GM21528 (cell line): ENCODE results near the gene BNC2.

ENCODE experiments used
- ATAC-seq: cut with Tn5 transposase; IDR thresholded peaks from one replicate; pipeline ENCODE4 v1.9.1; 2021; ENCODE audit warnings: mild to moderate bottlenecking, moderate library complexity; ENCODE audit not compliant: unreplicated experiment, low FRiP score

The BNC2 gene

DNA sequence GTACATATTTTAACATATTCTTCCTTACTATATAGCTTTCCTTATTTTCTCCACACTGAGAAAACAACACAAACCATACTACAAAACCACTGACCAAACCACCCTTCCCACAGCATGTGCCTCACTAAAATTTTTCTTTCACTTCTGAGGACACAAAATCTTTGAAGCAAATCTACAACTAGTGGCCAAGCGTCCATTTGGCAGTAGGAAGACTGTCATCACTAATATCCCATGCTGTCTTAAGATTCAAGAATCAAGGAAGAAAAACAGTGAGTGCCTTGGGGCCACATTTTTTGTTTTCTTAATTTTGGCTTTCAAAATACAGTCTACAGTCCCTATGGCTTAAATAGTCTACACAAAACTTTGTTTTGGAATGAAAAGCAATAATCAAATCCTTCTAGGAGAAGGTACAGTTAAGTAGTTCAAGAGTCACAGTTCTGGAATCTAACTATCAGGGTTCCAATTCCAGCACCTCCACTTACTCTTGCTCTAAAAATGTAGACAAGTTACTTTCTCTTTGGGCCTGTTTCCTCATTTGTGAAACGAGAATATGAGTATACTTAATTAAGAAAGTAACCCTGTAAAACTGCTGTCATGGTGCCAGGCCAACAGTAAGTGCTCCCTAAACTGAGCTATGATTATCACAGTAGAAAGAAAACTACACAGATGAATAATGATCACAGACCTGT, 227.9 kb downstream of the BNC2 start:
- no peak for ATAC-seq

DNA sequence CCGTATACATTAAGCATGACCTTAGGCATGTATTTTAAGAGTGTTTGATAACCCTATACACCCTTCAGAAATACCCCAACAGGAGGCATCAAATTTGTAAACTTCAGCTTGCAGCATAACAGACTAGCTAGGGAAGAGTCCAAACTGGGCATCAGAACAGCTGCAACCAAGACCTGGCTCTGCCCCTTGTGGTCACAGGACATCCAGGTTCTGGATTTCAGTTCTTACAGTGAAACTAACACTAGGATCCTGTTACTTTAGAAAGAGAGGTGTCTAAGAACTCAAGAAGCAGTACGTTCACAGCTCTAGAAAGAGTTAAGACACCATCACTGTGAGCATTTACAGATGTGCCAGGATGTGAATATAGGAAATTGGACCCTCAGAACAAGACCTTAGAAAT, 229.8 kb downstream of the BNC2 start:
- no peak for ATAC-seq

DNA sequence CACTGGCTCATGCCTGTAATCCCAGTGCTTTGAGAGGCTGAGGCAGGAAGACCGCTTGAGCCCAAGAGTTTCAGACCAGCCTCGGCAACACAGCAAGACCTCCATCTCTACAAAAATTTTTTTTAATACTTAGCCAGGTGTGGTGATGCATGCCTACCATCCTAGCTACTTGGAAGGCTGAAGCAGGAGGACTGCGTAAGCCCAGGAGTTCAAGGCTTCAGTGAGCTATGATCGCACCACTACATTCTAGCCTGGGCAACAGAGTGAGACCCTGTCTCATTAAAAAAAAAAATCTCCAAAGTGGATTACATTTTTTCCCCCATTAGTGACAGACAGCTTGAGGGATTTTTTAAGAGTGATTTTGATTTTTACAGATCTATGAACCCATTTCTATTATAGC, 230.8 kb downstream of the BNC2 start:
- ATAC-seq: no peak

DNA sequence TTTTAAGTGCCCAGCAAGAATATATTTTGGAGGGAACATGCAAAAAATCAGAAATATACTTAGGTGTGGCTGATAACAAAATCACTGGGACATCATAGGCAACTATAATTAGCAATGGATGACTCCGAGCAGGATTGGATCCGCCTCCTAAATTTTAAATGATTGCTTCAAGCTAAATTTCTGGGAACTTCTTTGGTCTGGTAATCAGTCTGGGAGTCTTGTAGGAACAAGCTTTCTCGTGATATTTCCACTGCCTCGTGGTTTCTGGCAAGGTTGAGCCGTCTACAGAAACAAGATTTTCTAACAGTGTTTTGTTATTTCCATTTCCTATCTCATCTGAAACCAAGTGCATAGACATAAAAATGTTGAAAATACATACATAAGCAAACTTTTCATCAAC, 232.6 kb downstream of the BNC2 start:
- ATAC-seq: no peak

DNA sequence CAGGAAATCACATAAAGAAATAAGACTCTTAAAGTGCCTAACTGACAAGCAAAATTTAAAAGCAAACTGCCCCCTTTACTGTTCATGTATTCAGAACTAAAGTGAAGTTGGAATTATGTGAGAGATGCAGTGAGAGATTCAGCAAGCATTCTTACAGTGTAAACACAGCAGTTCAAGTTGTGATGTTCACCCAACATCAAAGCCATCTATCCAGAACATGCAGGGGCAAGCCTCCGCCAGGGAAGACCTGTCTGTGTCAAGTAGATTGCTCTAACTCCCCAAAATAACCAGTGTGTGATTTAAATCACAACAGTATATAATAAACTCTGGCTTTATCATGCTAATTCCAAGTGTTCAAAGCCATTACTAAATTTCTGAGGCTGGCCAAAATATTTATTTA, 233.3 kb downstream of the BNC2 start:
- ATAC-seq: no peak

DNA sequence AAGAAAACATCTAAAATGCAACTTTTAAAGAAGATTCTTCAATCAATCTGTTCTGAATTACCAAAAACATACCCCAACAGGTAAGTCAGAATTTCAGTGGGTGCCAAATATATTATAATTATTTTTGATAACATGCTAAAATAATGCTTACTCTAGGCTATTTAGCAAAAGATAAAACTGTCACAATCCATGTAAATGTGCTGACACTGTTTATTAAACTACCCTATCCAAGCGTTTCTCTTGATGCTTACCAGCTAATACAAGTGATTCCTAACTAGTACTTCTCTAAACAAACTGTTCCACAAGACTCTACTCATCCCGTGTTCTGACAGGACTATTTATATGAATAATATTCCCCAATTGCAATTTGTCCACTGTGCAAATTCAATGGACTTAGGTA, 236.7 kb downstream of the BNC2 start:
- ATAC-seq: no peak

DNA sequence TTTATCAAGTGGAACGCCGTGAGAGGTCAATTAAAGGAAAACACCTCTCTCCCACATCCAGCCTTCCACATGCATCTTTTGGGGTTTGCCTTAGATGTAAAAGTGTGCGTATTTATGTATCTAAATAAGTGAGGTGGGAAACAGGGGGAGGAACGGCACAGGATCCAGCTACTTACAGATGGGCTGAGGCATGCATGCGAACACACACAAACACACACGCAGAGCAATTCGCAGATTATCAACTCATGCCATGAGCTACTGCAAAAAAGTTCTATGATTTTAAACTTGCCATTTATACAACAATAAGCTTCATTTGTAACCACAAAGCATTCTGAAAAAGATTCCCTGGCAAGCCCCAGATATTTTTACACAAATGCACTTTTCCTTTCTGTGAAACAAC, 242.1 kb downstream of the BNC2 start:
- ATAC-seq: no peak

DNA sequence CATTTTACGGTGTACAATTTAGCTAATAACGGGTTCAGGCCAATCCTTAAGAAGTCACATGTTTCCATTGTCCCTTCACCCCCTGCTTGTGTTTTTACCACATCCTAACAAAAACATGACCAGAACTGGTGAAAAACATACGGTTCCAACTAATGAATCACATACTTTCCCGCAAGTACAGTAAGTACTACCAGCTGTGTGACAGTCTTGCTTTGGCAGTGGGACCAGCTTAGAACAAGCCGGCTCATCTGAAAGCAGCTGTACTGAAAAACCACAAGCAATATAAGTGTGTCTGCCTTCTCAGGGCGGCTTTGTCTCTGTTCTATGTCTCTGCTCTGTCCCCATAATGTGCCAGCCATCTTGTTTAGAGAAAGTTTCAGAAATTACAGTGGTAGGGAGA, 242.5 kb downstream of the BNC2 start:
- no peak for ATAC-seq

DNA sequence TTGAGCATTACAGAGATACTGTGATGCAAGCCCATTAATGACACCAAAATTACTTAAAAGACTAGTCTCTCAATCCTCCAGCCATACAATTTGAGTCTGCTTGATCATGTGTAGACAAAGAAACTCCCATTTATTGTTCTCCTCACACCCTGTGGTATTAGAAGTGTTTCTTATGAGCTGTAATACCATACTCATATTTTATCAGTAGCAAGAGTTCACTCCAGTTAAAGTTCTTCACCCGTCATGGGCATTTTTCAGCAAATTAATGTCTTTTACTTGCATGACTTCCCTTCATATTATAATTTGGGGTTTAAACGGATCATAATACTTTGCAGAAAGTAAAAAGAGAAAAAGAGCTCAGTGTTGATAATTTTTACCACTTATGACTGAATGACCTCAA, 242.9 kb downstream of the BNC2 start:
- ATAC-seq: no peak

DNA sequence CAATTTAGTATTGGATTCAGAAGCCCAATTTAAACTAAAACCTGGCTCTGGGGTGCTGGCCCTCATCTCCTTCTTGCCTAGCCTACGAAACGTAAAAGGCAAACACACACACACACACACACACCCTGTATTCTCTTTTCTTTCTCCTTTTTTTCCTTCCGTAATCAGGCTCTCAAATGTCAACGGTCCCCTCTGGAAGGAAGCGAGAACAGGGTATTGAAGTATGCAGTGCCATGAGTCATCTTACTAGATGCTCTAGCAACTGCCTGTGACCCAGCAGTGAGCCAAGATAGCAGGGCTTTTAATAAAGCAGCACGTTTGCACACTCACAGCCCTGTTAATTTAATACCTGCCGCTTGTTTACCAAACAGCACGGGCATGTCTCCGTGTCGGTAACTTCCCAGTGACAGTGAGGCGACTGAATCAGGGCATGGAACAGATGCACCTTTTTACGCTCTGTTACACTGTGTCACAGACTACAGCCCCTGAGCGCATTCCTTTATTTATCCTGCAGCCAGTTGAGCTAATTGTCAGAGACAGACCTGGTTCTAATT, 243.8 kb downstream of the BNC2 start:
- no peak for ATAC-seq

DNA sequence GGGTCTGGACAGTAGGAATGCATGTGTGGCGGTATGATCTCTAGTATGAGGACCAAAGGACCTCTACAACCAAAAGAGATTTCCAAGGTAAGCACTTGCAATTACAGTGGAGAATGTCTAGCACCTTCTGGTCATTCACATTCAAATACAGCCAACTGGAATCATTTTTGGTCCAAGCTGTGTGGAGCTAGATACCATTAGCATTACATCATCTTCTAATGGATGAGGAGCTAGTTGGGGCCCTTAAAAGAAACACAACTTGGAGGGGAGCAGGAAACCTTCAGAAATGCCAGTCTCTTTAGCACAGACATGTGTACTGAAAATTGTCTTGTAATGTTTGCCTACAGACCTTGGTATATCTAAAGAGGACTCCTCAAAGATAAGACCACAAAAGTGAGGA, 244.7 kb downstream of the BNC2 start:
- no peak for ATAC-seq

DNA sequence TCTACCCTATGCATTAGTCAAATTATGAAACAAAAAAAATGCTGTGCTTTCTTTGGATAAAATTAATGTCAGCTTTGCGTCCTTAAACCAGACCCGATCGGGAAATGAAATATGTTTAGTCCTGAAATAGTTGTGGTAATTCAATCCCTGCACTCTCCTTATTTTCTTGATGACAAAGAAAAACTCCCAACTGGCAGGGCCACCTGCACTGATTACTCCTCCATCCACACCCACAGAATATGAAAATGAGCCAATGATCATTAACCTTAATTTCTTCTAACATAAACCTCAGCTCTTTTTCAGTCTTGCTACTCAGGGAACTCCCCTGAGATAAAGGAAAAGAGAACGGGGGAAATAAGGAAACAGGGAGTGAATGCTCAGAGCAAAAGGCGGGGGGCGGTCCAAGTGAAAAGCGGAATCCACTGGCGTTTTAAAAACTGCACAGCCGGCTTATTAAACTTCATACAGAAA, 245.3 kb downstream of the BNC2 start:
- no peak for ATAC-seq

DNA sequence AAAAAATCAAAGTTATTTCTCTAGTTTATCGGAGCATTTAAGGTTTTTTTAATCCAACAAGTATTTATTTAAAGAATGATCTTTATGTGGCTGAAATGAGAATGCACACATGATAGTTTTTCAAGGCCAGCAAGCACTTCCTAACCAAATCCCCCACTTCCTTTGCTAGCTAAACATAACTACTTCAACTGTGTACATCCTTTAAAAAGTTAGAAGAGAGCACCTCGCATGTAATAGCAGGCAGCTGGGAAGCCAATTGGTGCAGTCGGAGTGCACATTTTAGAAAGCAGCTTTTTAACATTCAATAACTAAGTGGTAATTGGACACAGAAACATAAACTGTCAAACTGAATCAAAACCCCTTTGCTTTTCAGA, 245.7 kb downstream of the BNC2 start:
- no peak for ATAC-seq

DNA sequence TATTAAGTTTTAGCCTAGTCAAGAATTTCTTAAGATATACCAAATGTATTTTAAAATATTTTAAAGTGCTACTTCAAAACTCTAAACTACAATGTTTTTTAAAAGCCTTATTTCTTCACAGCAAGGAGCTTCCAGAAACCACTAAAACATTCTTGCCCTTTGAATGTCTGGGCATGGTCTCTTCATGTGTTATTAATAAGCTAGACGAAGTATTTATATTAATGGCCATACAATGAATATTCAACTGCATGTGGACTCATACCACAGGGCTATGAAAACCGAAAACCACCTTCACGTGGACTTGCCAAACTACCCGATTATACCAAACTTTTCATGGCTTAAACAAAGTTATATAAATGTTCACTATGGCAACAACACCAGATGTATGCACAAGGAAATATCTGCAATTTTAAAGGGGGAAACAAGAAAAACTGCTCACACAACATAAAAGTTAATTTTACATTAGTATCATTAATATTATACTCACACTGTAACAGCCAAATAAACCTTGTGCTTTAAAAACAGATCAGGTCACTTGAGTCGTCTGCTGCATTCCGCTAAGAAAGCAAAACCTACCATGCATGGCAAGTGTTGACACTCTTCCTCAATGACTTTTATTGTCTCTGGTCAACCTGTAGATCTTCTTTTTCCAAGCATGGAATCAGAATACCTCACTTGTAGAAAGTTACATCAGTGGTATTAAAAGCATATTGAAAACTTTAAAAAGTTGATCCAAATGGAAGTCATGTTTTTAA, 246.3 kb downstream of the BNC2 start:
- ATAC-seq: no peak

DNA sequence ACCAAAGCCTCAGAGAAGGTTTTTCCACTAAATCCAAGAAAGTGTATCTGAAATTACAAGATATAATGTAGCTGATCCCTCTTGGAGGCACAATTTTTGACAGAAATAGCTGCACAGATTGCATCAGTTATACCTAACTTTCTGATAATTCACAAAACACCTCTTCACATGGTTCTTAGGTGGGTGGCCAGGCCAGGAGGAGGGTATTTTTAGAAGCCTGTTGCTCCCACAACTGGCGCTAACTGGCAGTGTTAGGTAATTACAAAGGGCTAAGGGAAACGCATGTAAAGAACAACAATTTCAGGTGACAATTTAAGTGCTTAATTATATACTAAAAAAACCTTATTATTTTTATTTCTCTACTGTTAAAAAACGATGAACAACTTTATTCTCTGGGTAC, 247.9 kb downstream of the BNC2 start:
- ATAC-seq: no peak

DNA sequence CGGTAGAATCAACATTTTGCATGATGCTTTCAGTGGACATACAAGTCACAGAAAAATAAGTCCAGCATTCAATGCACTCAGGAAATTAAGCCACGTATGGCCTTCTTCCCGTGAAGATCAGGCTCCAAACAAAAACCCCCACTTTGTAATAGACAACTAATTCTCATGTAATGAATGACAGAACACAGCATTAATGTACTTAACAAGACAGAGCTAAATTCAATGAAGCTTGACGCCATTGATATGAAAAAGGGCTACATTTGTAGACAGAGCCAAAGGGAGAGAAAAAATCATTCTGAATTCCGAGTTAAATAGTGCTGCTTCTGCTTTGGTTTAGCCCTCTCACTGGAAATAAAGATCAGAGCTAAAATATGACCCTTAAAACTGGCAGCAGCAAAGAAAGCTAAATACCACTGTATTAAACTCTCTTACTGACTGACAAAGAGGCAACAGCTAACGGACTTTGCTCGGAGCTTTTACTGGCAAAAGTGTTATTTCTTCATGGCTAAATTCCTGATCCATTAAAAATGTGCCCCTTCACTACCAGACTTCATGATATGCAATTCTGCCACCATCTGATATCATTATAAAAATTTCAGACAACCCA, 250.5 kb downstream of the BNC2 start:
- ATAC-seq: no peak

DNA sequence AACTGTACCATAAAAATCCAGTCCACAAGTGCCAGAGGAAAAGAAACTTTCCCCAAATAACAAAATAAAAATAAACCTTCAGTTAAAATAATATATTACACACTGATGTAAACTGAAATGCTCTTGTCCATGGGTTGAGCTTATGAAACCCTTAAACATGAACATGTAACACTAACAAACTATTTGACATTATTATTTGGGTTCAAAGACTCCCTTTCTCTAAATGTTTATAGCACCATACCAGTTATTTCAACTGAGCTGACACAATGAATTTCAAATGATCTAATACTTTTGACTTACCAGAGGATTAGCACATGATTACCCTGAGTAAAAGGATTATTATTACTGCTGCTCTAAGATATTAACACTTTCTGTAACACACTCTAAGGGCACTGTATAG, 251.1 kb downstream of the BNC2 start:
- ATAC-seq: no peak

DNA sequence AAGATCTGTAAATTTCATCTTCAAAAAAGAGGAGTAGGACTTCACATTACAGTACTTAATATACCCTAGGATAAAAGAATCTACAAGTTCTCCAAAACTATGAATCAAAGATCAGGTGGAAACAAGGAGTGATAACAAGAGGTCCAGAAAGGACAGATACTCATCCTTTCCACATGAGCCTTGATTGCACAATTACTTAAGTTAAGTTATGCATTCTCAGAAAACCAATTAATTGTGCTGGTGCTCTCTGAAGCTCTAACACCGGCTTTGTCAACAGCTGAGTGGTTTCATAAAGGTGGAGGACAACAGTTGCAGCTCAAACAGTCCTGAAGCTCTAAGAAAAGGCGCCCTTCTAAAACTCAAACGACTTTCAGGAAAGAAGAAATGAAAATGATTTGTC, 251.9 kb downstream of the BNC2 start:
- ATAC-seq: no peak

DNA sequence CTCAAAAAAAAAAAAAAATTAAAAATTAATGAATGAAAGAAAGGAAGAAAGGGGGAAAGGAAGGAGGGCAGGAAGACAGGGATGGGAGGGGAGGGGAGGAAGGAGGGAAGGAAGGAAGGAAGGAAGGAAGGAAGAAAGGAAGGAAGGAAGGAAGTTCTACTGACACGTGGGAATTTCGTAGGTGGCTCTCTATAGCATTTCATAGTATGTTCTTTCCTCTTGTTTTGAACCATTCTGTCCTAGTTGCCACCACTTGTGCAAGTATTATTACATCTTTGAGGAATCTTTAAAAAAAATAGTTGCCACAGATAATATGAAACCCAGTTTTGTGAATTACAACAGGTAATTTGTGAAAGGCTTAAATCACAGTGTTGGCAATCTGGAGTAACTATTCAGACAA, 253.8 kb downstream of the BNC2 start:
- no peak for ATAC-seq

DNA sequence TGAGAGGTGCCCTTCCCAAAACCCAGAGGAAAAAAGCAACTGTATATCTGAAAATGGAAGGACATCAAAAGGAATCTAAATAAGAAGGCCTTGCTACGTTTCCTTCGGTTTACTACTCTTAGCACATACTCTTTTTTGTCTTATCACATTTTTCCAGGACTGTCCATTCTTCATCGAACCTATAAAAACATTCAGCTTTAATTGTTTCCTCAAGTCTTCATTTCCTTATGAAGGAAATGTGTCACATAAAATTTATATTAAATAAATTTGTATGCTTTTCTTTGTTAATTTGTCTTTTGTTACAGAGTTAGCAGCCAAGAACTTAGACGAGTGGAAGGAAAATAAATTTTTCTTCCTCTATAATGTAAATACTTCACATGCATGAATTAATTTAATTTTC, 255.0 kb downstream of the BNC2 start:
- no peak for ATAC-seq

DNA sequence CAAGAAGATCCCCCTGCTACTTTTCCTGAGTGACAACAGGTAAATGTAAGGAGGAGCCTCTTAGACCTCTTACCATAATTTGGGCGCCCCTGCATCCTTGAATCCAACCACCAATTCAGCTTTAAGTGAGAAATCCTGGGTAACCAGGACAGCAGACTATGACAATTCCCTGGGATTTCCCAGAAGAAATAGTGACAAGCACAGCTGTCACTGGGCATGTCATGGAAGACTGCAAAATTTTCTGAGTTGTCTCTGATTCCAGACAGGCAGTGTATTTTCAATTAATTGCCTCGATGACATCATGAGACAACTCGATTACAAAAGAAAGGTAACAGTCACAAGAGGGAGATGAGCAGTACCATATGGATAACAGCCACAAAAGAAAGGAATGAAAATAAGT, 256.9 kb downstream of the BNC2 start:
- no peak for ATAC-seq

DNA sequence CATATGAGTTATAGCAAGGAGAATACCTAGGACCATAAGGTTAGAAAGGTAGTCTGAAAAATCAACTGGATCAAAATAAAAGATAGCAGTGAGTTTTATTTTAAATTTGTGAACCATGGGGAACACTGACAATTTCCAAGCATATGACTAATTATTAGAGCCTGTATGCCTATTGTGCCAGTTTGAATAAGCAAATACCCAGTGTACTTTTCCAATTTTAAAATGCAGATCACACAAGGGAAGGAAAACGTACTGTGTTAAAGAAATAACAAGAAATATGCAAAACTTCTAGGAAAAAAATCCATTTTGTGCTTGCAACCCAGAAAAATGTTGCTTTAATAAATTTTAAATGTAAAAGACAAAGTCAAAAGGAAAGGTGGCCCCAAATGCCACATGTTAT, 257.4 kb downstream of the BNC2 start:
- no peak for ATAC-seq
